HG03103 (cell line): ENCODE results near the gene PHTF1.
"Not testable (repeated sequence)": the region's sequence is repeated elsewhere in the genome, so short reads cannot be mapped to it uniquely, and the experiment has no call there.

Source experiments
- ATAC-seq: cut with Tn5 transposase; IDR thresholded peaks from one replicate; pipeline ENCODE4 v1.9.1; 2021; ENCODE audit warnings: low read depth; ENCODE audit not compliant: unreplicated experiment

The PHTF1 gene

DNA sequence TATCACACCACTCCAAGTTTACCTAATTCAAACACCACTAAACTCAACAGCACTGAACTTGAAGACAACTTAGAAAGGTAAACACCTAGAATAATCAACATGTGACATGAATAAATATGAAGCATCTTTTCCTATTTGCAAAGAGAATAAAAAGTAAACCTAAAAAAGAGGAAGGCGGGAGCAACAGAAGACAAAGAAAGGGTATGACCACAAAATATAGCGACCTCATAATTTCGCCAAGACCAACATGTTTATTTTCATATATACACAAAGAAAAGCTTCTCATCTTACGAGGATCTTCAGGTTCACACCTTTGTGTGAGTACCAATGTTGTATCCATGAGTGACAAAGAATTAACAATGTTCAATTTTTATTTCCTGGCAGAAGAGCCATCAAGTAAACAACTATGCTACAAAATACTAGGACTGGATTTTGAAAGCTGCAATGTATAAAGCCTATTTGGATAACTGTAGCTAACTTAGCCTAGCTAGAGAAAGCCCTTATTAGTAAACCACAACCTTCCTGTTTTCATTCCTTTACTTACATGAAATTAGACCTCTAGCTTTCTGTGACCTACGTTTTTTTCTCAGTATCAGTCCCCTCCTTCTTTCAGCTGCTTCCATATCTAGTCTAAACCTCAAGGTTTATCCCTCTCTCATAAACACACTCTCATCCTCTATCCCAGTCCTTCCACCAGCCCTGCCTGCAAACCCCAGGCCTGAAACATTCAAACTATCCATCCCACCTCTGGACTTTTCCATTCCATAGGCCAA is 21.3 kb upstream of the PHTF1 start:
- no peak for ATAC-seq

DNA sequence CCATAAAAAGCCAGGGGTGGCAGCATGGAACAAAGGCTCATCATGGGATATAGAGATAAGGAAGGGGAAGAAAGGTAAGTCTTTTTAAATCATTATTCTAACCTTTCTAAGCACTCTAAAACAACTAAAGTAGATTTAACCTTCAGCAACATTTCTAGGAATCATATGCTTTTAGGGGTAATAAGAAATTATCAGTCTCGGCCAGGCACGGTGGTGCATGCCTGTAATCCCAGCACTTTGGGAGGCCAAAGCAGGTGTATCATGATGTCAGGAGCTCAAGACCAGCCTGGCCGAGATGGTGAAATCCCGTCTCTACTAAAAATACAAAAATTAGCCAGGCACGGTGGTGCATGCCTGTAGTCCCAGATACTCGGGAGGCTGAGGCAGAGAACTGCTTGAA is 20.3 kb upstream of the PHTF1 start:
- ATAC-seq: no peak

DNA sequence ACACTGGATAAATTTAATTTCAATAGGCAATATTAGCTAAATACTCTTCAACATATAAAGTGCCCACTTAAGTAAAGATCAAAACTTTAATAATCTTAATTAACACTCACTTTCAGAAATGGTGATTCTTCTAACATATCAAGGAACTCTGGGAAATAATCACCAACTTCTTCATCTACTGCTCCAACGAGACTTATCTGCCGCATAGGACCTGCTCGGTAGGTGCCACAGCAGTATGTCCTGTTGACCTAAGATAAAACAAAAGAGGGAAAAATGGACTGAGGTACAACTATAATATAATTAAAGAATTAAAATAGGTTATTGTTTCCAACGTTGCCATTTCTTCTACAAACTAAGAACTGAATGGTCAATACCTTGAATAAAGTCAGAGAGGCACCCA is 18.3 kb upstream of the PHTF1 start:
- ATAC-seq: no peak

DNA sequence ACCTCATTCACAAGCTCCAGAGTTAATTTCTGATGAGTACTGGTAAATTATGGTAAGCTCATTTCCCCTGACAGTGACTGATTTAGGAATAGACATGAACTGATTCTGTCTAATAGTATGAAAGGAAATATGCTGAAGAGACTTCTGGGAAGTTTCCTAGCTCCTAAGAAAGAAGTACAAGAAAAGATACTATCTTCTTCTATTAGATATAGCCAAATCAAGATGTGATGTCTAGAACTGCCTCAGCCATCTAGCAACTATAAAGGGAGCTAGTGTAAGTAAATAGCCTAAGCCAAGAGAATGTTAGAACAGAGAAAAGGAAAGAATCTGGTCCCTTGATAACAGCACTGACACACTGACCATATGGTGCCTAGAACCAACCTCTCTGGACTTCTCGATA is 10.7 kb upstream of the PHTF1 start:
- ATAC-seq: no peak

- no peak for ATAC-seq
Observed at GRCh38 chr1:113769601-113769970, 10.3 kb upstream of the PHTF1 start.

GRCh38 chr1:113768916-113769600 is 9.8 kb upstream of the PHTF1 start:
- ATAC-seq: no peak

- no peak for ATAC-seq
Observed at GRCh38 chr1:113765306-113766230, 6.3 kb upstream of the PHTF1 start.

- ATAC-seq: no peak
Observed at GRCh38 chr1:113763661-113764060, 4.4 kb upstream of the PHTF1 start.

DNA sequence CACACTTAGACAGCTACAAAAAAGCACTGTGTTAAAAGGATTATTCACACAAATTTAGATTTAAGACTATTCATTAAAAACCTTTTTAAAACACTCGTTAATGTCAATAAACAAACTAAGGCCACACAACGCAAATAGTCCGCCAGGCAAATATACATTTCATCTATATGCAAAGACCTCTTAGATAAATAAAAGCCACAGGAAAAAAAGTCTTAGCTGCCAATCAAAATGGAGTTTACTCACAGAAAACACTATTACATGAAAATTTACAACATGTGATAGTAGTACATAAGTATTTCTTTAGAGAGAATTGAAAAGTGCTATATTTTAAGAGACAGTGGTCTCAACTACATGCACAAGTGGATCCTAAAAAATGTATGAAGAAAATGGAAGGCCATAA is 2.7 kb upstream of the PHTF1 start:
- no peak for ATAC-seq

DNA sequence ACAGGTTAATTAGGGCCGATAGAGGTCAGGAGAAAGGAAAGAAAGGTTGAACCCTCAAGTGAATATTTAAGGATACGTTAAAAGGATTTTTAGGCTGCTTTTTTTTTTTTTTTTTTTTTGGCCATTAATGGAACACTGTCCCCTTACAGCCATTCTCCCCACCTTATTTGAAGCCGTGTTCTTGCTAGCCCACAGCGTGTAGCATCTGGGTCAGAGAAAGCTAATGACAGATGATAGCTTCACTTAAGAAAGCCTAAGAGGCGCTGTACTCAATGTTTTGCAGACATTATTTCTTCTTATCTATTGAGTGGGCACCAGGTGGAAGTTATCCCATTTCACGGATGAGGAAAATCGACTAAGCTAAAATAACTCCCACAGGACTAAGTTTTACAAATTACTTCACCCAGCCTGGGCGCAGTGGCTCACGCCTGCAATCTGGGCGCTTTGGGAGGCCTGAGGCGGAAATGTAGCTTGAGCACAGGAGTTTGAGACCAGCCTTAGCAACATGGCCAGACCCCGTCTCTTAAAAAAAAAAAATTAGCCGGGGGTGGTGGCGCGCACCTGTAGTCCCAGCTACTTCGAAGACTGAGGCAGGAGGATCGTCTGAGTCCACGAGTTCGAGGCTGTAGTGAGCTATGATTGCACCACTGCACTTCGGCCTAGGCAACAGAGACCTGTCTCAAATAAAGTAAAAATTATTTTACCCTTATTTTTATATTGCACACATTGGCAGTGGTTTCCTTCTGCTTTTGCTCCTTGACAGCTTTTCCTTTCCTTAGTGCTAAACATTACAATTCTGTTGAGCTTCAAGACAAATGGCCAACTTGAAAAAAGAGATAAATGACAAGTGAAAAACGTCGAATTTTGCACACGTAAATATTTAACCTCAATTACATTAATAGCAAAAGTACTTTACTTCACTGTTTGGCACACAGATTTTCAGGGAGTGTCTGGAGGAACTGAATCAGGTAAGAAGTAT is 1.1 kb upstream of the PHTF1 start:
- no peak for ATAC-seq

- ATAC-seq: peak; percentile 34
Observed at GRCh38 chr1:113758631-113759332, 504 bp downstream of the PHTF1 start.

DNA sequence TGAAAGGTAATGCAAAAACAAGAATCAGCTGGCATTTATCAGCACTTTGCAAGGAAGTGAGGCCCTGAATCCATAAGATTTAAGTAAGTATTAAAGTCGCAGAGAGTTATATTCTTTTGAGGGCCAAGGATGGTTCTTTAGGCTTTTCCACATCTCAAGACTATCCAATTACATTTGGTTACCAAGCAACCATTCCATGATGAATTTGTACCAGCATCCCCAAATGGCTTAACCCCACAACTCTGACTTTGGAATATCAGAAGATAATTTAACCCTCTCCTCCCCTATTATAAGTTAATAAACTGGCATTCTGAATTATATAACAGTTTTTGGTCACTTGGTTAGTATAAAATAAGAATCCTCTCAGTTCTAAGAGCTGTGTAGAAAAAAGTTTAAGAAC is 2.8 kb downstream of the PHTF1 start:
- no peak for ATAC-seq

GRCh38 chr1:113753333-113753732 is 6.0 kb downstream of the PHTF1 start:
- ATAC-seq: not testable (repeated sequence)

DNA sequence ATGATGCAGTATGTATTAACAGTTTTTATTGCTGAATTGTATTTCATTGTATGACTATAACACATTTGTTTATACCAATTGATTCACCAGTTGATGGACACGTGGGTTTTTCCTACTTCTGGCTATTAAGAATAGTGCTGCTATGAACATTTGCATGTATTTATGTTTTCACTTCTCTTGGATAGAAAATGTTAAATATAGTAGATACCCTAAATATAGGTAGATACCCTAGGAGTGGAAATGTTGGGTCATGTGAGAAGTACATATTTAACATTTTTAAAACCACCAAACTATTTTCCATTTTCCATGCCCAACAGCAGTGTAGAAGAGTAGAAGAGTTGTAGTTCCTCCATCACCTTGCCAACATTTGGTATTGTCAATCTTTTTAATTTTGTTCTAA is 7.8 kb downstream of the PHTF1 start:
- ATAC-seq: no peak

DNA sequence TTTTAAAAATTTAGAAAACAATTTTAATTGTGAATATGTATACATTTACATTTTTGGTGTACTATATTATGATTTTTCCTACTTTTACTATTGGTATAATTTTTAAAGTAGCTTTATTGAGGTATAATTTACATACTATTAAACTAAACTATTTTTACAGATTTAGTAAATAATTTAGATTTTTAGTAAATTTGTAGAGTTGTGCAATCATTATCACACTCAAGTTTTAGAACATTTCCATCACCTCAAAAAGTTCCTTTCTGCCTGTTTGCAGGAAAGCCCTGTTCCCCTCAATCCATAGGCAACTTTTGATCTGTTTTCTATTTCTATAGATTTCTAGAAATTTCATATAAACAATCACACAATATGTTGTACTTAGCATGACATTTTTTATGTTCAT is 8.2 kb downstream of the PHTF1 start:
- no peak for ATAC-seq

DNA sequence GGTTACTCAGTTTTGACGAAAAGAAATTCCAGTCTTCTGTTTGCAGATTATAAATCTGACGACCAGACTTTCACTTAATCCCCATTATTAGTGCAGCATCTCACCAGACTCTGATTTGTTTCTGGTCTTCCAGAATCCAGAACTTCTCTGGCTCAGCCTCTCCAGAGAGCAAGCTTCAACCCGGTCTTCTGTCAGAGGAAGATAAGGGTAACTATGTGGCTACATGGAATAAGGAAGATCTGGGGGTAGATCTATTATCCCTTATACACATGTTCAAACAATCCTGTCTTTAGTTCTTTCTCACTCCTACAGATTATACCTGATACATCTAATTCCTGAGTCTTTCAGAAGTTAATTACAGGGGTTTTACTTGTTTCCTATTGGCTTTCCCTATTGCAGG is 9.9 kb downstream of the PHTF1 start:
- no peak for ATAC-seq

- ATAC-seq: no peak
Observed at GRCh38 chr1:113747376-113747775, 11.9 kb downstream of the PHTF1 start.

DNA sequence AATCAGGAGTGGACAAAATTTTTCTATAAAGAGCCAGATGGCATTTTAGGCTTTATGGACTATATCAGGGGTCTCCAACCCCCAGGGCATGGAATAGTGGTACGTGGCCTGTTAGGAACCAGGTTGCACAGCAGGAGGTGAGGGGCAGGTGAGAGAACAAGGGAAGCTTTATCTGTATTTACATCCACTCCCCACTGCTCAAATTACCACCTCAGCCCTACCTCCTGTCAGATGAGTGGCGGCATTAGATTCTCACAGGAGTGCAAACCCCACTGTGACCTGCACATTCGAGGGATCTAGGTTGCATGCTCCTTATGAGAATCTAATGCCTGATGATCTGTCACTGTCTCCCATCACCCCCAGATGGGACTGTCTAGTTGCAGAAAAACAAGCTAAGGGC is 13.9 kb downstream of the PHTF1 start:
- ATAC-seq: no peak

- no peak for ATAC-seq
Observed at GRCh38 chr1:113744114-113744513, 15.2 kb downstream of the PHTF1 start.

GRCh38 chr1:113742515-113742914 is 16.8 kb downstream of the PHTF1 start:
- no peak for ATAC-seq
